Neural cell (in vitro differentiated cells): Measurements from ENCODE around the gene PLAC9.

ENCODE experiments used
- CTCF ChIP-seq: fragments of 450-650 bp; IDR thresholded peaks from 2 replicates; pipeline ENCODE4 v1.5.1; 2014; ENCODE audit warnings: antibody characterized with exemption, mild to moderate bottlenecking, moderate library complexity; ENCODE audit not compliant: poor library complexity, severe bottlenecking
- EP300 ChIP-seq: fragments of 450-650 bp; conservative IDR thresholded peaks from 2 replicates; pipeline ENCODE4 v1.6.1; 2014; ENCODE audit warnings: antibody characterized with exemption, mild to moderate bottlenecking, moderate library complexity; ENCODE audit not compliant: poor library complexity, severe bottlenecking
- EZH2 ChIP-seq: fragments of 200-600, 300-800 bp; shearing (Covaris generic), sonication (generic); IDR thresholded peaks from 2 replicates; pipeline ENCODE4 v1.6.1; 2014; ENCODE audit warnings: antibody characterized with exemption, low read length, borderline replicate concordance, mild to moderate bottlenecking; ENCODE audit not compliant: insufficient read depth, poor library complexity, severe bottlenecking
- MXI1 ChIP-seq: fragments of 450-650 bp; conservative IDR thresholded peaks from 2 replicates; pipeline ENCODE4 v1.6.1; 2014; ENCODE audit warnings: antibody characterized with exemption, mild to moderate bottlenecking; ENCODE audit not compliant: poor library complexity, severe bottlenecking
- POLR2AphosphoS5 ChIP-seq: IDR thresholded peaks from 2 replicates; pipeline ENCODE4 v1.6.1; 2012
- RAD21 ChIP-seq: fragments of 450-650 bp; conservative IDR thresholded peaks from 2 replicates; pipeline ENCODE4 v1.6.1; 2014; ENCODE audit warnings: antibody characterized with exemption, mild to moderate bottlenecking, moderate library complexity
- REST ChIP-seq: IDR thresholded peaks from 2 replicates; pipeline ENCODE4 v1.6.1; 2012; ENCODE audit warnings: borderline replicate concordance
- SMC3 ChIP-seq: fragments of 450-650 bp; conservative IDR thresholded peaks from 2 replicates; pipeline ENCODE4 v1.6.1; 2014; ENCODE audit warnings: antibody characterized with exemption, mild to moderate bottlenecking, moderate library complexity; ENCODE audit not compliant: poor library complexity
- TAF1 ChIP-seq: IDR thresholded peaks from 2 replicates; pipeline ENCODE4 v1.6.1; 2012; ENCODE audit warnings: low read depth

- no peak for TF ChIP-seq CTCF
- TF ChIP-seq EZH2 = no peak
- no peak for TF ChIP-seq POLR2AphosphoS5
- TF ChIP-seq EP300 = no peak
- TF ChIP-seq REST = no peak
- TF ChIP-seq RAD21 = no peak
- no peak for TF ChIP-seq TAF1
- no peak for TF ChIP-seq SMC3
- TF ChIP-seq MXI1 = no peak
These were observed 32.6 kb downstream of the PLAC9 start for GRCh38 chr10:80165173-80165572.
